Measurements from ENCODE around the gene CPXM1.

- TF ChIP-seq, protein P1, sequence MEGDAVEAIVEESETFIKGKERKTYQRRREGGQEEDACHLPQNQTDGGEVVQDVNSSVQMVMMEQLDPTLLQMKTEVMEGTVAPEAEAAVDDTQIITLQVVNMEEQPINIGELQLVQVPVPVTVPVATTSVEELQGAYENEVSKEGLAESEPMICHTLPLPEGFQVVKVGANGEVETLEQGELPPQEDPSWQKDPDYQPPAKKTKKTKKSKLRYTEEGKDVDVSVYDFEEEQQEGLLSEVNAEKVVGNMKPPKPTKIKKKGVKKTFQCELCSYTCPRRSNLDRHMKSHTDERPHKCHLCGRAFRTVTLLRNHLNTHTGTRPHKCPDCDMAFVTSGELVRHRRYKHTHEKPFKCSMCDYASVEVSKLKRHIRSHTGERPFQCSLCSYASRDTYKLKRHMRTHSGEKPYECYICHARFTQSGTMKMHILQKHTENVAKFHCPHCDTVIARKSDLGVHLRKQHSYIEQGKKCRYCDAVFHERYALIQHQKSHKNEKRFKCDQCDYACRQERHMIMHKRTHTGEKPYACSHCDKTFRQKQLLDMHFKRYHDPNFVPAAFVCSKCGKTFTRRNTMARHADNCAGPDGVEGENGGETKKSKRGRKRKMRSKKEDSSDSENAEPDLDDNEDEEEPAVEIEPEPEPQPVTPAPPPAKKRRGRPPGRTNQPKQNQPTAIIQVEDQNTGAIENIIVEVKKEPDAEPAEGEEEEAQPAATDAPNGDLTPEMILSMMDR (optimal IDR thresholded peaks at IDR 0.05 in 1 of 3, IDR thresholded peaks at IDR 0.05 in 1 of 3, conservative IDR thresholded peaks at IDR 0.05 in 1 of 3; ENCODE audit: extremely low read depth in 1 of 3, insufficient read depth in 2 of 3, low read length in 3 of 3) = no peak
- no peak for TF ChIP-seq EZH2 (IDR thresholded peaks at IDR 0.05; ENCODE audit: low read length)
Observed at GRCh38 chr20:2794202-2794748, 6.2 kb downstream of the CPXM1 start.

All from keratinocyte (primary cell).